Kidney (tissue), 14 donors: ENCODE results near the gene AGPAT3. TPM values are rescaled to one million over a fixed set of nuclear protein-coding genes. Genes with fewer than 3 reads are reported as not detected.

Experiments
- DNase-seq, 5 donors: peaks; one replicate each; pipeline ENCODE4 v3.0.0-alpha.2; 2013 to 2020
- FAIRE-seq: peaks from 2 replicates; lab custom pipeline; 2012; peaks lifted over from hg19 to GRCh38; lab: Jason Lieb, UNC
- H3K27ac ChIP-seq, 2 donors: one replicate each; pipeline ENCODE4 v1.7.0; 2013; ENCODE audit warnings: low read depth in 2 of 2, low read length in 2 of 2, inconsistent platforms in 1 of 2
- H3K27me3 ChIP-seq: one replicate; pipeline ENCODE4 v1.7.1; 2013; ENCODE audit warnings: low read length, inconsistent platforms; ENCODE audit not compliant: control insufficient read depth, insufficient read depth
- H3K36me3 ChIP-seq, 3 donors: one replicate each; pipeline versions ENCODE4 v1.7.0 to v1.7.1; 2013; ENCODE audit warnings: low read length in 3 of 3, control low read depth in 1 of 3, inconsistent platforms in 1 of 3; ENCODE audit not compliant: insufficient read depth in 3 of 3, control insufficient read depth in 2 of 3
- H3K4me1 ChIP-seq, 3 donors: one replicate each; pipeline versions ENCODE4 v1.7.0 to v1.7.1; 2013; ENCODE audit warnings: low read length in 3 of 3, inconsistent platforms in 1 of 3, low read depth in 1 of 3; ENCODE audit not compliant: control insufficient read depth in 2 of 3, insufficient read depth in 2 of 3
- H3K4me3 ChIP-seq, 3 donors: one replicate each; pipeline versions ENCODE4 v1.7.0 to v1.8.1; 2013; ENCODE audit warnings: low read length in 3 of 3, control low read depth in 1 of 3, inconsistent platforms in 1 of 3
- H3K9ac ChIP-seq, 3 donors: one replicate each; pipeline versions ENCODE4 v1.7.0 to v1.7.1; 2013; ENCODE audit warnings: low read length in 3 of 3, control low read depth in 1 of 3, inconsistent platforms in 1 of 3
- H3K9me3 ChIP-seq, 3 donors: one replicate each; pipeline versions ENCODE4 v1.7.0 to v1.7.1; 2013; ENCODE audit warnings: low read length in 3 of 3, control low read depth in 1 of 3, inconsistent platforms in 1 of 3; ENCODE audit not compliant: control insufficient read depth in 2 of 3, insufficient read depth in 1 of 3
- CTCF ChIP-seq: IDR thresholded peaks from 3 replicates; pipeline ENCODE4 v1.5.1; 2012; ENCODE audit warnings: mild to moderate bottlenecking, moderate library complexity, borderline replicate concordance; ENCODE audit not compliant: insufficient read depth; ENCODE audit errors: extremely low read depth
- intact Hi-C: fragments of 100-400 bp; cut with DNase I; formaldehyde crosslinking; loops from one replicate; pipeline ENCODE4 v1.11.1; 2022
- polyA plus RNA-seq: library from polyadenylated mRNA; stranded (reverse); fragments of 350-450 nt; fragmentation: Illumina TruSeq; extraction: RNeasy Lipid Tissue Mini Kit (QIAGEN cat#74804); gene quantifications from one replicate; pipeline ENCODE4 v1.2.3, GENCODE V29; 2014; ENCODE audit warnings: low read depth, low replicate concordance; ENCODE audit not compliant: insufficient read depth
- total RNA-seq: library from RNA; stranded (reverse); fragmentation: NEBNext Ultra II Directional; extraction: Animal tissue kit (Norgen Biotek cat#: 25700); gene quantifications from one replicate; pipeline ENCODE4 v1.2.1, GENCODE V29; 2021
- donor health status: control.
- donor health status: control.
- donor health status: control.
- donor health status: control.
- donor health status: control.
- donor health status: DM: yes; HTN: yes; CAD: no.
- donor health status: Normal renal cell carcinoma (clear cell type).

Gene AGPAT3
- total and polyA plus RNA-seq, 2 donors from 2014 or later: 40.3 to 86.2 TPM

GRCh38 chr21:44003307-44003966, 138.4 kb downstream of the AGPAT3 start:
- Histone ChIP-seq H3K36me3 (no peaks in the 10 kb centered on the region), H3K9me3 (no peaks in the 10 kb centered on the region), H3K27ac (no peak overlapping the region), H3K4me1 (no peaks in the 10 kb centered on the region), H3K9ac (no peak overlapping the region), H3K4me3 (no peak overlapping the region), H3K27me3 (no peaks in the 10 kb centered on the region)
- no peak for FAIRE-seq
- intact Hi-C loops: no loop called here
- no peak for TF ChIP-seq CTCF
- no peak for DNase-seq

- Histone ChIP-seq H3K27ac (no peak overlapping the region), H3K9me3 (no peaks in the 10 kb centered on the region), H3K4me1 (no peaks in the 10 kb centered on the region), H3K27me3 (no peaks in the 10 kb centered on the region), H3K4me3 (no peak overlapping the region), H3K36me3 (no peaks in the 10 kb centered on the region), H3K9ac (no peak overlapping the region)
- intact Hi-C loops: no loop called here
- no peak for TF ChIP-seq CTCF
- DNase-seq (no peak), FAIRE-seq (no peak)
Observed at GRCh38 chr21:44005071-44005470, 140.0 kb downstream of the AGPAT3 start.

GRCh38 chr21:44005593-44005992, 140.6 kb downstream of the AGPAT3 start:
- TF ChIP-seq CTCF: no peak
- Histone ChIP-seq H3K36me3 (no peaks in the 10 kb centered on the region), H3K9me3 (no peaks in the 10 kb centered on the region), H3K9ac (no peak overlapping the region), H3K4me3 (no peak overlapping the region), H3K4me1 (no peaks in the 10 kb centered on the region), H3K27ac (peak overlapping the region in 1 of 2 donors; percentile 37), H3K27me3 (no peaks in the 10 kb centered on the region)
- intact Hi-C loops: no loop called here
- FAIRE-seq (no peak), DNase-seq (no peak)
